Measurements from ENCODE around the gene CDK6.

The CDK6 gene

DNA sequence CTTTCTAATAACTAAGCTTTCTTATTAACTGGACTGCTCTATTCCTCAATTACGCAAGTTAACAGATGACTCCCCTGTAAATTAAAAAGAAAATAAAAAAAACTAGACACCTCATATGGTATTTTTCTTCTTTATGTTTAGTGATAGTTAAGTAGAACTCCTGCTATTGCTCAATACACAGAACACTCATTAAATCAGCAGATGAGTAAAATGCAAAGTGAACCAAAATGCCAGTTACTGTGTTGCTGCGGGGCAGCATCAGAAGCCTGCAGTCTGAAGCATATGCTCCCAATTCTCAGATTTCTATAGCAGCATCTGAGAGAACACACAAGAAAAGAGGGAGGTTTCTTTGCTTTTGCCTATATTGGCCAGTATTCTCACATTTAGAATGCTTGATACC, 28.4 kb downstream of the CDK6 start:
- no peak overlapping the region for H3K4me3 ChIP-seq (ENCODE audit: low read length)
- DNase-seq (ENCODE audit: low read depth) = no peak
- TF ChIP-seq, protein P1, sequence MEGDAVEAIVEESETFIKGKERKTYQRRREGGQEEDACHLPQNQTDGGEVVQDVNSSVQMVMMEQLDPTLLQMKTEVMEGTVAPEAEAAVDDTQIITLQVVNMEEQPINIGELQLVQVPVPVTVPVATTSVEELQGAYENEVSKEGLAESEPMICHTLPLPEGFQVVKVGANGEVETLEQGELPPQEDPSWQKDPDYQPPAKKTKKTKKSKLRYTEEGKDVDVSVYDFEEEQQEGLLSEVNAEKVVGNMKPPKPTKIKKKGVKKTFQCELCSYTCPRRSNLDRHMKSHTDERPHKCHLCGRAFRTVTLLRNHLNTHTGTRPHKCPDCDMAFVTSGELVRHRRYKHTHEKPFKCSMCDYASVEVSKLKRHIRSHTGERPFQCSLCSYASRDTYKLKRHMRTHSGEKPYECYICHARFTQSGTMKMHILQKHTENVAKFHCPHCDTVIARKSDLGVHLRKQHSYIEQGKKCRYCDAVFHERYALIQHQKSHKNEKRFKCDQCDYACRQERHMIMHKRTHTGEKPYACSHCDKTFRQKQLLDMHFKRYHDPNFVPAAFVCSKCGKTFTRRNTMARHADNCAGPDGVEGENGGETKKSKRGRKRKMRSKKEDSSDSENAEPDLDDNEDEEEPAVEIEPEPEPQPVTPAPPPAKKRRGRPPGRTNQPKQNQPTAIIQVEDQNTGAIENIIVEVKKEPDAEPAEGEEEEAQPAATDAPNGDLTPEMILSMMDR (conservative IDR thresholded peaks at IDR 0.05; ENCODE audit: low read depth, low read length) = no peak

- H3K4me3 ChIP-seq (ENCODE audit: low read length) = no peak overlapping the region
- TF ChIP-seq, protein P1 (conservative IDR thresholded peaks at IDR 0.05; ENCODE audit: low read depth, low read length) = no peak
- no peak for DNase-seq (ENCODE audit: low read depth)
Observed at GRCh38 chr7:92806496-92806895, 29.9 kb downstream of the CDK6 start.

- TF ChIP-seq, protein P1 (conservative IDR thresholded peaks at IDR 0.05; ENCODE audit: low read depth, low read length) = no peak
- H3K4me3 ChIP-seq (ENCODE audit: low read length) = no peak overlapping the region
- DNase-seq (ENCODE audit: low read depth) = no peak
Observed at GRCh38 chr7:92802406-92802805, 34.0 kb downstream of the CDK6 start.

- no peak for DNase-seq (ENCODE audit: low read depth)
- H3K4me3 ChIP-seq (ENCODE audit: low read length) = no peak overlapping the region
- TF ChIP-seq, protein P1 (conservative IDR thresholded peaks at IDR 0.05; ENCODE audit: low read depth, low read length) = no peak
Observed at GRCh38 chr7:92799446-92800211, 36.7 kb downstream of the CDK6 start.

GRCh38 chr7:92798517-92799249, 37.7 kb downstream of the CDK6 start:
- TF ChIP-seq, protein P1 (conservative IDR thresholded peaks at IDR 0.05; ENCODE audit: low read depth, low read length) = no peak
- no peak for DNase-seq (ENCODE audit: low read depth)
- H3K4me3 ChIP-seq (ENCODE audit: low read length) = no peak overlapping the region

- TF ChIP-seq, protein P1 (conservative IDR thresholded peaks at IDR 0.05; ENCODE audit: low read depth, low read length) = no peak
- DNase-seq (ENCODE audit: low read depth) = no peak
- H3K4me3 ChIP-seq (ENCODE audit: low read length) = no peak overlapping the region
Observed at GRCh38 chr7:92797693-92798092, 38.7 kb downstream of the CDK6 start.

DNA sequence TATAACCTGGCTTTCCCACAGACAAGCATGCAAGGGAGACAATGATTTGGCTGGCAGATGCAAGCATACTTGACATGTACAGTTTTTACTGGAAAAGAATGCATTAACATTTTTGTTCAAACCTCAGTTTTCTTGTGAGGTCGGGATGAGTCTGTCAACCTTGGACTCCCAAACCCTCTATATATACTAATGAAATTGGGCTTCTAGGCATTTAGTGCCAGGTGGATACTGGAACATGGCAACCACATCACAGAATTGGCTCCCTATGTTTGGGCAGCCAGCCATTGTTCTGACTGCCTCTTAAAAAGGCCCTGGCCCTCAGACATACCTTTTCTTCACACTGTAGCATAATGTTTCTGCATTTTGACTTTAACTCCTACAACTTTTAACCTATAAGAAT, 39.1 kb downstream of the CDK6 start:
- TF ChIP-seq, protein P1 (conservative IDR thresholded peaks at IDR 0.05; ENCODE audit: low read depth, low read length) = no peak
- H3K4me3 ChIP-seq (ENCODE audit: low read length) = no peak overlapping the region
- no peak for DNase-seq (ENCODE audit: low read depth)

Measured in retinal pigment epithelial cell (primary cell).